HG03571 (cell line): ENCODE data around the gene GARNL3.

Experiments
- ATAC-seq: cut with Tn5 transposase; IDR thresholded peaks from one replicate; pipeline ENCODE4 v1.9.1; 2021; ENCODE audit not compliant: unreplicated experiment

Gene GARNL3

DNA sequence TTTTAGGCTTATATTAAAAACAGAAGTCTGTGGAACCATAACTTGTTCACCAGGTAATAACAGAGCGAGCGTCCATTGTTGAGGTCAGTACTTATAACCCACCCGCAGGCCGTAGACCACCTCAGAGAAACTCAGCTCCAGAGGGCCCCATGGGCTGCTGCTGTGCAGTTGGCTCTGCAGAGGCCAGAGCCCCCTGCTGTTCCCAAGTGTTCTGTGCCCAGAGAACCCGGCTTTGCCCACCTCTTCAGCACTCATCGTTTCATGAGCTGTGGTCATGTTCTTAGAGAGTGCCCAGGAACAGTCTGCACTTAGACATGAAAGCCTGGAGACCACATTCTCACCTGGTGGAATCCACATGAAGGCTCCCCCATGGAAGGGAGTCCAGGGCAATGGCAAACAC is 82.0 kb downstream of the GARNL3 start:
- no peak for ATAC-seq

DNA sequence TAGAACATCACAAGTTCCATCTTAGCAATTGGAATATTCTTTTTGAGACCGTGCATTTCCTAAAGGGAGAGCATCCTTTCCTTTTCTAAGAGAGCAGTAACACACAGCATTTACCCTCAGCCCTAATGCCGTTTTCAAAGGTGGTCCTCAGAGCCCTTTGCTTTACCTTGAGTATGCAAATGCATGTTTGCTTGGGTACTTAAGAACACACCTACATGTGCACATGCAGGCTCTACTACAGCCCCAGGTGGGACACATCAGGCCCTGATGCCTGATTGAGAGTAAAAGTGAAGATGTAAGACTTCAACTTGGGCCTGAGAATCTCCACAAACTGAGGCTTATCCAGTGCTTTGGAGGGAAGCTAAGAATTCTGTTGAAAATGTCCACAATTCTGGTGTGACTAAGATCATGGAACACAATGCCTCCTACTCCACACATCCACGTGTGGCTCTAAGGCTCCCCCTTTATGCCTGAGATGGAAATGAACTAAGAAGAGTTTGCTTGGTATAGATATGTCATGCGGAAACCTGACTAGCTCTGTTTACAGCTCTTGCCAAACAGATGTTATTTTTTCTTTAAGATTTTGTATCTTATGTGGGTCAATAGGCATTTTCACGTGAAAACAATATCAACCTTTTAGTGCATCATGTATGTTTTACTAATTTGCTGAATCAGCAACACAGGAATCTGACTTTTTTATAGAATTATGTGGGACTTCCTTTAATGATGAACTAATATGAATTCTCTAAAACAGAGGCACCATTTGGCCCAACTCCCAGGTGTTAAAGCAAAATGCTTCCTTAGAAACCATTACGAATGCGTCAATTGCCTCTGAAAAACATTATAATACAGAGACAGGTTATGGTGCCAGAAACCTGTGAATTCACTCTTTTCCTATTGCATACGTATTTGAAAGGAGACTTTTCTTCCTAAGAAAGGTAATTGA is 83.5 kb downstream of the GARNL3 start:
- no peak for ATAC-seq

DNA sequence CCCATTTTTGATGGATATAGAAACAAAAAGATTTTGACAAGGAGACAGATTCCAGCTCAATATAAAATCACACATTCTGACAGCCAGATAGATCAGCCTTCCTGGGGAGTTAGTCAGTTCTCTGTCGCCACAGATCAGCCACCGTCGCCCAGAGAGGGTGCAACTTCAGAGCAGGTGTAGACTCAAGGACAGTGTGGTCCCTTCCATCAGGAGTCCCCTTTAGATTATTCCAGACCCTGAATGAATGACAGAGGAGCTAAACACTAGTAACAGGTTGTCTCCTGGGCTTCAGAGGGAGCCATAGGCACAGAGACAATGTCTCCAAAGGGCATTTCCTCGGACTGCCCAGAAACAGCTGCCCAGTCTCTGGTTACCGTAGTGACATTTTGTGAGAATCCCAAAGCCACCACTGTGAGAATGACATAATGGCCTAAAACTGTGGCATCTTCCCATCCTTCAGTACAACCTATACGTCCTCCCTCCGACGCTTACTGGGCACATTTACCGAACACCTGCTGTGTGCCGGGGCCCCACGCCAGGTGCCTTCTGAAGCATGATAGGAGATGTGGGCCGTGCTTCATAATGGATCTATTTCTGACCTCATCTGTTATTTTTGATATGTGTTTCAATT is 85.0 kb downstream of the GARNL3 start:
- ATAC-seq: no peak

DNA sequence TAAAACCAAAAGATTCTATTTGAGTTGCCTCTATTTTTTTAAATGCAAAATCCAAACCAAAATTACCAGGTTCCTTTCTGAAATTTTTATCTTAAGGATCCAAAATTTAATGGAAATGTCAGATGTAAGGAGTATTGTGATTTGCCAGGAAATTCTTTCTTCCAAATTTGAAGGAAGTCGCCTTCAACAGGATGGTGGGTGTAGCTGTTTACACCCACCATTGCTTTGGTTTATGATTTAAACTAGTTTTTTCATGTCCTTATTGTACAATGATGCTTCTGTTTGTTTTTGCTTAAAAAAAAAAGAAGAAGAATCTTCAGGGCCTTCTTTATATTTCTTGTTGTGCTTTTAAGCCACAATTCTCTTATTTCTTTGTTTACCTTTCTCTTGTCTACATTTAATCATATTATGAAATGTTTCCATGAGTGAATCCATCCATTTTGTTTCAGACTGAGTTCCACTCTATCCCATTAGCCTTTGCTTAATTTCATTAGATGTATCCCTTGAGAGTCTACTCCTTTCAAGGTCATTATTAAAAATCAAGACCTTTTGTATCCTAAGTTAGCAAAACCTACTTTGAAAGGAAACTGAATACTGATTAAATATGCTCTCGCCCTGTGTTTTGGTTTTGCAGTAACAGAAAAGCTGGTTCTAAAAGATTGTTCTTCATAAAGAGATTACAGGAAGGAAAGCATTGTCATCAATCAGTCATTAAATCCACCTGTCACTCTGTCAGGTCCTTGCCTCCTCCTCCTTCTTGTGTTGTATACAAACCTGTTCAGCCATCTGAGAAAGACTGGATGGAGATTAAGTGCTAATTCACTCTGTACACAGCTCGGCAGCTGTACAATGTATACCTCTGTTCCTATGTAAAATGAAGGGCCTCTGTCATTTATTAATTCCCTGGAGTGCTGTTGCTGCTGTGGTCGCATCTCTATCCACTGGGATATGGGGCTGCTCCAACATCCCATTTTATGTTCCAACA is 86.9 kb downstream of the GARNL3 start:
- no peak for ATAC-seq

DNA sequence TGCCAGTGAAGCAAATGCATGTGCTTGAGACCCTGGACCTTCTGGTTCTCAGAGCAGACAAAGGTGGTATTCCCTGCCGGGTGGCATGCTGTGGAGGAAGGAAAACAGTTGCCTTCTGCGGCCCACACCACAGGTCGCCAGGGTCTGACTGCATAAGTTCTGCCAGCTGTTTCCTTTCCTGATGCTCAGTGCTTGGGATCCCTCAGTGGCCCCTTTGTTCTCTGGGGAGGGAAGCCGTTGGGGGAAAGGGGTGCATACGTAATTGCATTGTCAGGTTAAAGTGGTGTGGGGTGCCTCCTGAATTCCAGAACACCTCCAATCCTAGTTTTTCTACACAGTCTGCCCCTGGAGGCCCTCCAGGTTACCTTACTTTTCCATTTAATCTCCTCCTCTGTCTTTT is 89.3 kb downstream of the GARNL3 start:
- ATAC-seq: no peak

GRCh38 chr9:127356906-127357305 is 92.3 kb downstream of the GARNL3 start:
- ATAC-seq: no peak

- ATAC-seq: no peak
These were observed 93.5 kb downstream of the GARNL3 start for GRCh38 chr9:127358023-127358535.

GRCh38 chr9:127358770-127359169 is 94.2 kb downstream of the GARNL3 start:
- ATAC-seq: no peak

DNA sequence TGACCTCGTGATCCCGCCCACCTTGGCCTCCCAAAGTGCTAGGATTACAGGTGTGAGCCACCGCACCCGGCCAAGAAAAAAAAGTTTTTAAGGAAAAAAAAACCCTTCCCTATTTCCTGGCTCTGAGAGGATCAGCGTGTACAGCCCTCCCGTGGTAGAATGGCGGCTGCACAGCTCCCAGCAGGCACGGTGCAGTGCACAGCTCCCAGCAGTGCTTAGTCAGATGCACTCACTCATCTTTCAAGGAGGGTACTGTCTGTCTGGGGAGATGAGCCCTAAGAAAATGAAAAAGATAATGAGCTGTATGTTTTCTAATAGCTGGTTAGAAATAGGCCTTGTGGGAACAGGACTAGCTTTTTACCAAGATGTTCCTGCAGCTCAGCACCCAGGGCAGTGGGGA is 95.7 kb downstream of the GARNL3 start:
- ATAC-seq: no peak

DNA sequence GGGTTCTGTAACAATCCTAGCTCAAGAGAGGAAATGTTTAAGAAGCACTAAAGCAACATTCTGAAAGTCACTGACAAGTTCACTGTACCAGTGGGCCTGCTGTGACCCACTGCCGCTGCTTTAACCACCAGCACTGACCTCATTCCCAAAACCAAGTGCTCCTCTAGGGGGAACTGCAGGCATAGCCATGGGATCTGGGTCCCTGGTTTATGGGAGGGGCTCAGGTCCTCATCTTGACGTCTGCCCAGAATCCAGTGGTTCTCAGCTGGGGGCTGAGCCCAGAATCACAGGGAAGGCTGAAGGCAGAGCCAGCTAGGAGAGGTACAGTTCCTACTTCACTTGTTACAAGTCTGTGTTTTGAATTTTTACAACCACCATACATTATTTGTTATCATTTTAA is 96.3 kb downstream of the GARNL3 start:
- ATAC-seq: no peak

- no peak for ATAC-seq
These were observed 97.0 kb downstream of the GARNL3 start for GRCh38 chr9:127361561-127361960.

GRCh38 chr9:127362829-127363228 is 98.3 kb downstream of the GARNL3 start:
- no peak for ATAC-seq

DNA sequence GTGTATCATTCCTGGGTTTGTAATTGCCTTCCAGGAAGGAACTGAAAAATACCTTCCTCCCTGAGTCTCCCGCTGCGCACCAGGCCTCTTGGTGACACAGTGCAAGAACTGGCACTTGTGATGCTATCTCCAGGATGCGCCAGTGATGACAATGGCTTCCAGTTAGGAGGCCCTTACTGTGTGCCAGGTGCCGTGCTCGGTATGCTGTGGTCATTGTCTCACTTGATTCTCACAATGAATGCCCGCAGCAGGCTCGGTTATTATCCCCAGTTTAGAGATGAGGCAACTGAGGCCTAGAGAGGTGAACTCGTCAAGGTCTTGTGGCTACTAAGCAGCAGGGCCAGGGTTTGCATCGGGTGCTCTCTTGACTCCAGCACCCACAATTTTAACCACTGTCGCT is 100.9 kb downstream of the GARNL3 start:
- no peak for ATAC-seq

GRCh38 chr9:127366594-127366993 is 102.0 kb downstream of the GARNL3 start:
- ATAC-seq: no peak

DNA sequence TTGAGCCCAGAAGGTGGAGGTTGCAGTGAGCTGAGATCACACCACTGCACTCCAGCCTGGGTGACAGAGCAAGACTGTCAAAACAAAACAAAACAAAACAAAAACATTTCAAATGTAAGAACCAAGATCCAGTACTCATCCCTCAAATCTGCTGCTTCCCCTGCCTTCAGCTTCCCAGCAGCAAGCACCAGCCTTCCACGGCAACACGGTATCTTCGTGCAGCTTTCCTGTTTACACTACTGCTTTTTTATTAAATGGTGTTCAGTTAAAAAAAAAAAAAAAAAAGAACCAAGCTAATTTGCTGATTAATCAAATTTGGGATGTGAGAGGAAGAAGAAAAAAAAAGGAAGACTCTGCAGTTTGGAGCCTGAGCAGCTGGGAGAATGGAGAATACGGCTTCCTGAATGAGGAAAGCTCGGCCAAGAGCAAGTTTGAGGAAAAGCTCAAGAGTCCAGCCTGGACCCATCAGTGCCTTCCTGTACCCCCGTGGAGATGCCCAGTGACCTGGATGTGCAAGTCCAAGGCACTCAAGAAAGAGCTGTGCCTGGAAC is 104.4 kb downstream of the GARNL3 start:
- ATAC-seq: no peak

DNA sequence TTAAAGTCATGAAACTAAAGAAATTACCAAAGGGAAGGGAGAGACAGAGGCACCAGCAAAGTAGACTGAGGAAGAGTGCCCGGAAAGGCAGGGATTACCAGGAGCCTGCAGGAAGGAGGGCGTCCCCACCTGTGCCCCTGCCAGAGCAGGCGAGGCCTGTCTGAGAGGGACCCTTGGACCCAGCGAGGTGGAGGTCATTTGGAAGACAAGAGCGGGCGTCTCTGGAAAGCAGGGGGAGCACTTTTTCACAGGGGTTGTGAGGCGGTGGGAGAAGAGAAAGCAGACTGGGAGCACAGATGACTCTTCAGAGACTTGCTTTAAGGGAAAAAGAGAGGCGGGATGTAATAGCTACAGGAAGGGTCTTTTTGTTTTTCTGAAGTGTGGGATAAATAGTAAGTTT is 104.9 kb downstream of the GARNL3 start:
- ATAC-seq: no peak

GRCh38 chr9:127370147-127370579 is 105.6 kb downstream of the GARNL3 start:
- ATAC-seq: no peak

DNA sequence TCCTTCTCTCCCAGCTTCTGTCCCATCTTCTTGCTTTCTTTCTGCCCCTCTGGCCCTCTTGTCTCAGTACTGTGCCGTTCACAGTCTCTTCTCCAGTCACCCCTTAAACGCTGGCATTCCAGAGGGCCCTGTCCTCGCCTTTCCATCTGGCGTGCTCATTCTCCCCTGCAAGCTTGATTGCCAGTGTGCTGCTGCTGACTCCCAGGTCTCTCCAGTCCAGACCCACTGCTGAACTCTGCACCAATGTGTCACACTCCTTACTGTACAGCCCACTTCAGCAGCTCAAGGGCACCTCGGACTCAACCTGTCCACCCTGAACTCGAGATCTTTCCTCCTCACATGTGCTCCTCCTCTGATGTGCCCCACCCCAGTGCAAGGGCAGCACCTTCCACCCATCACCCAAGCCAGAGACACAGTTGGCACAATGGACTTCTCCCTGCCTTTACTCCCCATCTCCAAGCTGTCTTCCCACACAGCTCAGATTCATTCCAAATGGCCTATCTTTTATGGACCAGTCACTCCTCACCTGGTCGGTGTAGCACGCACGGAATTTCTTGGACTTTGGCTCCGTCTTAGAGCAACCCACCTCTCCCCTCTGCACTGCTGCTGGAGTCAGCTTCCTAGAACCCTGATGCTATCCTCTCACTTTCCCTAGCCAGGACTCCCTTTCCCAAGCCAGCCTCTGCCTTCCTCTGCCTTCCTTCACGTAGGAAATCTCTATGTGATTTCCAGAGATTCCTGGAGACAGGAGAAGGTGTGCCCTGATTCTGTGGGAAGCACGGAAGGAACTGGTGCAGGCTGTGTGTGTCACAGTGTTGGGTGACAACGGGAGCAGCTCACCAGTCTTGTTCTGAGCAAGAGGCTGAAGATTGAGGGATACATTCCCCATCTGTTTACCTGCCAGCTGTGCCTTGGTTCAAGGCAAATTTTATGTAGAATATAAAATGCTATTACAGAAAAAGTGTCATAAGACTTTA is 106.4 kb downstream of the GARNL3 start:
- ATAC-seq: no peak

- no peak for ATAC-seq
These were observed 115.9 kb downstream of the GARNL3 start for GRCh38 chr9:127380479-127380878.
